HG03196 (cell line): ENCODE data around the gene MSN.
"Not testable (repeated sequence)": the region's sequence is repeated elsewhere in the genome, so short reads cannot be mapped to it uniquely, and the experiment has no call there.

Source experiments
- ATAC-seq: cut with Tn5 transposase; IDR thresholded peaks from one replicate; pipeline ENCODE4 v1.9.1; 2021; ENCODE audit not compliant: unreplicated experiment

Gene MSN

DNA sequence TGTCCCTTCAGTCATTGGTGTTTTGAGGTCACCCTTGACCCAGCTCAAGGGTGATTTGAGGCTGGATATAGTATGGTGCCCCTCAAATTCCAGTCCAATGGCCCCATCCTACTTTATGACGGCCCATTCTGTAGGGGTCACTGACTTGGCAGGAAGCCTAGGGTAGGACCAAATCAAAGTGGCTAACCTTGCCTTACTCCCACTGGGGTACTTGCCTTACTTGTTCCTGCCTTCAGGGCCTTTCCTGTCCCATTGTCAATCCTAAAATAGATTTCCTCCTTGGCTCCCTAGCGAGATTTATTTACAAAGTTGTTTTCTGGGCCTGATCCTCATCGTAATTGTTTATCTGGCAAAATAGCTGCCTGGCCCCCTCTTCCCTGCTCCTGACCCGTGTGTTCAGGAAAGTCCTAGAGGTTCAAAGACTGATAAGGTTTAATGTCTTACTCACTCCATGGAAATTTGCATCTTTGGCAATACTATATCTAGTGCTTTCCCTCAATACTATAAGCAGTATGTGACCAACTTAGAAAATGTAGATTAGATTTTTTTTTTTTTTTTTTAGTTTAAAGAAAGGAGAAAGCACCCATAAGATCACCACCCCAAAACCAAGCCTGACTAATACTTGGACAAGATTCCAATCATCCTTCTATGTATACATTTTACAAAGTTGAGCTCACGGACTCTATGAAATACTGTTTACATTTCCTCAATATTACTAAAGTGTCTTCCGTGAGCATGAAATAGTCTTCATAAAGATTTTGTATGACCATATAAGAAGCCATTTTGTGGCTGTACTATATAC lies 44.8 kb downstream of the MSN start:
- ATAC-seq, result no peak

DNA sequence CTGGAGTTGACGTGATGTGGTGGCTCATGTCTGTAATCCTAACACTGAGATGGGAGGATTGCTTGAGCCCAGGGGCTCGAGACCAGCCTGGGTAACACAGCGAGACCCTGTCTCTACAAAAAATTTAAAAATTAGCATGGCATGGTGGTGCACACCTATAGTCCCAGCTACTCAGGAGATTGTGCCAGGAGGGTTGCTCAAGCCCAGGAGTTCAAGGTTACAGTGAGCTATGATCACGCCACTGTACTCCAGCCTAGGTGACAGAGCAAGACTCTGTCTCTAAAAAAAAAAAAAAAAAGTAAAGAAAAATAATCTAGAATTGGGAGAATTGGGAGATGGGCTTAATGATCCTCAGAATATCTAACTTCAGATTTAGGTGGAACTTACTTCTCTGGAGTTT lies 51.1 kb downstream of the MSN start:
- no peak for ATAC-seq

- no peak for ATAC-seq
These were observed 53.0 kb downstream of the MSN start for GRCh38 chrX:65720381-65720964.

- peak; percentile 69 for ATAC-seq
These were observed 56.3 kb downstream of the MSN start for GRCh38 chrX:65723706-65724105.

GRCh38 chrX:65726715-65727114 lies 59.3 kb downstream of the MSN start:
- no peak for ATAC-seq

DNA sequence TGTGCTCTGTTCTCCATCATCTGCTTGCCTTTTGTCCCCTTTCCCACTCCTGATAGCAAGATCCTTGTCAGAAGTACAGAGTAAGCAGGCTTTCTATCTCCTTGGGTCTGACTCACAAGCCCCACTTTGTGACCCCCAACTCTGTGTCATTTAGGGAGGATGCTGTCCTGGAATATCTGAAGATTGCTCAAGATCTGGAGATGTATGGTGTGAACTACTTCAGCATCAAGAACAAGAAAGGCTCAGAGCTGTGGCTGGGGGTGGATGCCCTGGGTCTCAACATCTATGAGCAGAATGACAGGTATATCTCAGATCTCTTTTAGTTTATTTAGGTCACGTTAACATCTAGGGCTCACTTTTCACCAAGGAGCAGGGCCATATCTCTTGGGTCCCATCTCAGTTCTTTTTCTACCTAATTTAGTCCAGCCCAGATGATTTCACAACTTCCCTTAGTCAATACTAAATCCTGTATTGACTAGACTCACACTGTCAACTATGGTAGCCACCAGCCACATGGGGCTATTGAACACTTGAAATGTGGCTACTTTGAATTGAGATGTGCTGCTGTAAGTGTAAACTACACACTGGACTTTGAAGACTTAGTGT lies 64.3 kb downstream of the MSN start:
- ATAC-seq, result no peak

GRCh38 chrX:65740909-65741308 lies 73.5 kb downstream of the MSN start:
- no peak for ATAC-seq

DNA sequence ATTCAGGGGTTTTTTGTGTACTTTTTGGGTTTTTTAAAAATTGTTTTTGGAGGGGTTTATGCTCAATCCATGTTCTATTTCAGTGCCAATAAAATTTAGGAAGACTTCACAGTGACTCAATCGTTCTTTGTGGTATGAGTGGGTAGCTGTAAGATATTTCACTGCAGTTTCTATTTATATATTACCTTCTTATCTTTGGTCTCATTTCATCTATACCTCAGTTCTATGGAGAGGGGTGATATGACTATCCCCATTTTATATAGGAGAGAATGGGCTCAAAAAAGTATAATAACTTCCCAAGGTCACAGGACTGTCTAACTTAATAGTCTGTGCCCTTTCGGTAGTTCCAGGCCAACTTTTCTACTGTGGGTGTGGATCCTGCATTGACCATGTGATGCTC lies 74.4 kb downstream of the MSN start:
- ATAC-seq, result no peak

DNA sequence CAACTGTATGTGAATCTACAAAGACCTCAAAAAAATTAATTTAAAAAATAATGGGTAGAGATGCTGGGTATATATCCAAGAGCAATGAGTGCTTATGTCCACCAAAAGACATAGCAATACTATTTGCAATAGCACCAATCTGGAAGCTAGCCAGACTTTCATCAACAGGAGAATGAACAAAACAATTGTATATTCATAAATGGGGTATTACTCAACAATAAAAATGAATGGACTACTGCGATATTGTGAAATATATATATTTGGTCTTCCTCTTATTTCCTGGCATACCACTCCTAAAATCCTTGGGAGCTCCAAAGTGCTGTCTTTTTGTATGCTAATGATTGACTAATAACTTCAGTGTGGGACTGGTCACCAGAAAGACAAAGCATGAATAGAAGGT lies 77.5 kb downstream of the MSN start:
- no peak for ATAC-seq

- no peak for ATAC-seq
These were observed 78.0 kb downstream of the MSN start for GRCh38 chrX:65745427-65745826.

DNA sequence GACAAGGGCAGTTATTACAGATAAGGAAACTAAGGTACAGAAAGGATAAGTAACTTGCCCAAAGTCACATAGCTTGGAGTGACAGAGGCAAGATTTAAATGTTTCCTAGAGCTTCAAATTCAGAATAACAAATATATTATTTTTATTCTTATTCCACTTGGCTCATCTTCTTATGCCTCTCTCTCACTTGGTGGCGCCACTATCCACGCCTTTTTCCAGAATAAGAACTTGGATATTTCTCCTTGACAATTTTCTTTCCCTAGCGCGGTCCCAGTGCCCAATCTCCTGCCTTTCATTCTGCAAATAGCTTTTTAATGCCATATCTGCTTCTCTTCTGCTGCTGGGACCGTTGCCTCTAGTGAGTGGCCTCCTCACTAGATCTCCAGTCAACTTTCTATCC lies 78.5 kb downstream of the MSN start:
- no peak for ATAC-seq

- peak; percentile 88 for ATAC-seq
These were observed 83.4 kb downstream of the MSN start for GRCh38 chrX:65750674-65751469.

GRCh38 chrX:65751519-65751918 lies 84.1 kb downstream of the MSN start:
- ATAC-seq, result no peak

GRCh38 chrX:65752294-65752693 lies 84.8 kb downstream of the MSN start:
- ATAC-seq, result no peak

- no peak for ATAC-seq
These were observed 88.3 kb downstream of the MSN start for GRCh38 chrX:65755786-65756185.

- no peak for ATAC-seq
These were observed 90.5 kb downstream of the MSN start for GRCh38 chrX:65757943-65758342.

GRCh38 chrX:65758505-65758904 lies 91.1 kb downstream of the MSN start:
- no peak for ATAC-seq

GRCh38 chrX:65759525-65759924 lies 92.1 kb downstream of the MSN start:
- not testable (repeated sequence) for ATAC-seq

DNA sequence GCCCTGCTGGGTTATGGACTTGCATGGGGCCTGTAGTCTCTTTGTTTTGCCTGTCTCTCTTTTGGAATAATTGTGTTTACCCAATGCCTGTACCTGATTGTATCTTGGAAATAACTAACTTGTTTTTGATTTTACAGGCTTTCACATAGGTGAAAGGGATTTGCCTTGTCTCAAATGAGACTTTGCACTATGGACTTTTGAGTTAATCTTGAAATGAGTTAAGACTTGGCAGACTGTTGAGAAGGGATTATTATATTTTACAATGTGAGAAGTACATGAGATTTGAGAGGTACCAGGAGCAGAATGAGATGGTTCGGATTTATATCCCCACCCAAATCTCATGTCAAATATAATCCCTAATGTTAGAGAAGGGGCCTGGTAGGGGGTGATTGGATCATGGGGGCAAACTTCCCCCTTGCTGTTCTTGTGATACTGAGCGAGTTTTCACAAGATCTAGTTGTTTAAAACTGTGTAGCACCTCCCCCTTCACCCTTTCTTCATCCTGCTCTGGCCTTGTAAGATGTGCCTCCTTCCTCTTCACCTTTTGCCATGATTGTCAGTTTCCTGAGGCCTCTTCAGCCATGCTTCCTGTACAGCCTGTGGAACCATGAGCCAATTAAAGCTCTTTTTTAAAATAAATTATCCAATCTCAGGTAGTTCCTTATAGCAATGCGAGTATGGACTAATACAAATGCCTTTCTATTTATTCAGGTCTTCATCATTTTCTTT lies 102.3 kb downstream of the MSN start:
- no peak for ATAC-seq

DNA sequence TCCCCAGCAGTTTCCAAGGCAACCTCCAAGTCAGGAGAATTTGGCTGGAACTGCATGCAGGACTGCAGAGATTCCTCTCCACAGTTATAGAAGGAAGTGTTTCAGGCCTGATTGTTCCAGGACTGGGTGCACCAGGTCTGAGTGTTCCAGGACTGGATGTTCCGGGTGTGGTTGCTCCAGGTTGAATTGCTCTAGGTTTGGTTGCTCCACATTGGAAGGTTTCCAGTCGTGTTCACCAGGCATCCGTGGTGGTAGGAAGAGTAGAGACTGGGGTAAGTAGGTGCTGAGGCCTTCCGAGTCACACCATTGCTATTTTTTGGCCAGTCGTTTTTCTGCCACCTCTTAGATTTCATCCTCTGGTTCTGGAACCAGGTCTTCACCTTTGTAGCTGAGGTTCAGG lies 105.4 kb downstream of the MSN start:
- ATAC-seq, result no peak

- no peak for ATAC-seq
These were observed 114.4 kb downstream of the MSN start for GRCh38 chrX:65781845-65782244.
